ENCODE results near the gene HNRNPK. TPM values are rescaled to one million over a fixed set of nuclear protein-coding genes. Genes with fewer than 3 reads are reported as not detected.

The HNRNPK gene
- total and polyA plus RNA-seq, 2 donors from 2014 or later = 290 to 483 TPM

- Histone ChIP-seq H3K4me3 (ENCODE audit: low read length in 3 of 3) (peak overlapping the region; percentile 56 to 69 (median 57)), H3K27ac (ENCODE audit: low read depth in 2 of 2, low read length in 2 of 2) (peak overlapping the region; percentile 90 to 91), H3K36me3 (ENCODE audit: control insufficient read depth in 2 of 3, insufficient read depth in 3 of 3, low read length in 3 of 3) (no peaks in the 10 kb centered on the region), H3K9me3 (ENCODE audit: control insufficient read depth in 2 of 3, insufficient read depth in 1 of 3, low read length in 3 of 3) (no peaks in the 10 kb centered on the region), H3K4me1 (ENCODE audit: control insufficient read depth in 2 of 3, insufficient read depth in 2 of 3, low read depth in 1 of 3, low read length in 3 of 3) (peaks cover 0 to 2% (median 2%) of the 10 kb centered on the region in 3 donors), H3K27me3 (ENCODE audit: control insufficient read depth, insufficient read depth, low read length) (no peaks in the 10 kb centered on the region), H3K9ac (ENCODE audit: low read length in 3 of 3) (peak overlapping the region in 2 of 3 donors; percentile 48 to 76)
- FAIRE-seq (no peak), DNase-seq (peak in 4 of 5 donors; percentile 69 to 85 (median 78))
- TF ChIP-seq CTCF (IDR thresholded peaks at IDR 0.05; ENCODE audit: borderline replicate concordance, extremely low read depth, insufficient read depth) = peak; percentile 16
- intact Hi-C loops (cut with DNase I) = no loop called here
These were observed 59.5 kb downstream of the HNRNPK start for GRCh38 chr9:83920469-83920926.

- Histone ChIP-seq H3K27ac (ENCODE audit: low read depth in 2 of 2, low read length in 2 of 2) (no peak overlapping the region), H3K9ac (ENCODE audit: low read length in 3 of 3) (no peak overlapping the region), H3K27me3 (ENCODE audit: control insufficient read depth, insufficient read depth, low read length) (no peaks in the 10 kb centered on the region), H3K4me1 (ENCODE audit: control insufficient read depth in 2 of 3, insufficient read depth in 2 of 3, low read depth in 1 of 3, low read length in 3 of 3) (peaks cover 0 to 2% (median 2%) of the 10 kb centered on the region in 3 donors), H3K4me3 (ENCODE audit: low read length in 3 of 3) (no peak overlapping the region), H3K9me3 (ENCODE audit: control insufficient read depth in 2 of 3, insufficient read depth in 1 of 3, low read length in 3 of 3) (no peaks in the 10 kb centered on the region), H3K36me3 (ENCODE audit: control insufficient read depth in 2 of 3, insufficient read depth in 3 of 3, low read length in 3 of 3) (no peaks in the 10 kb centered on the region)
- FAIRE-seq = no peak
- no peak for TF ChIP-seq CTCF (IDR thresholded peaks at IDR 0.05; ENCODE audit: borderline replicate concordance, extremely low read depth, insufficient read depth)
- intact Hi-C loops (cut with DNase I) = loop anchor here (10.0 kb wide), 1 partner anchor 294 kb away; the partner anchor contains the start of gene IDNK
- no peak for DNase-seq
These were observed 60.9 kb downstream of the HNRNPK start for GRCh38 chr9:83919111-83919510.

Small RNA genes lying within 50 kb of the gene (microRNA-seq; reads per million reads assigned to microRNA genes)
- gene MIR7-1 = 27.4 reads per million, percentile 37 among the genes with 10 or more reads in this experiment

Other genes with a start within 250 kb of the HNRNPK start
- gene GKAP1, start 162.4 kb downstream of the HNRNPK start, total RNA-seq = 7.1 TPM
- gene GKAP1, start 162.4 kb downstream of the HNRNPK start, polyA plus RNA-seq (ENCODE audit: insufficient read depth, low read depth, low replicate concordance) = 8.6 TPM
- gene KIF27, start 58.8 kb downstream of the HNRNPK start, total RNA-seq = 8.7 TPM
- gene KIF27, start 58.8 kb downstream of the HNRNPK start, polyA plus RNA-seq (ENCODE audit: insufficient read depth, low read depth, low replicate concordance) = 1.5 TPM
- 6.2 TPM for gene RMI1, start 590 bp upstream of the HNRNPK start, total RNA-seq
- 2.9 TPM for gene RMI1, start 590 bp upstream of the HNRNPK start, polyA plus RNA-seq (ENCODE audit: insufficient read depth, low read depth, low replicate concordance)

All from kidney (tissue), 14 donors.